Prostate gland (tissue), 2 donors: ENCODE data around the gene FGF7. TPM values are rescaled to one million over a fixed set of nuclear protein-coding genes. Genes with fewer than 3 reads are reported as not detected.
"Not testable (repeated sequence)": the region's sequence is repeated elsewhere in the genome, so short reads cannot be mapped to it uniquely, and the experiment has no call there.

Source experiments
- DNase-seq: peaks from one replicate; pipeline ENCODE4 v3.0.0-alpha.2; 2019; ENCODE audit warnings: low spot score
- H3K27ac ChIP-seq, 2 donors: fragments of 200-600 bp; sonication (generic); 2 replicates each; pipeline ENCODE4 v1.5.1; 2017 to 2019
- H3K27me3 ChIP-seq: fragments of 200-600 bp; sonication (generic); replicated peaks from 2 replicates; pipeline ENCODE4 v1.5.1; 2019; ENCODE audit not compliant: insufficient read depth
- H3K36me3 ChIP-seq, 2 donors: fragments of 200-600 bp; sonication (generic); 1 replicate in 1 of 2; 2 replicates in 1 of 2; pipeline versions ENCODE4 v1.5.1 to v1.8.1; 2017 to 2019
- H3K4me1 ChIP-seq: fragments of 200-600 bp; sonication (generic); replicated peaks from 2 replicates; pipeline ENCODE4 v1.5.1; 2019
- H3K4me3 ChIP-seq, 2 donors: fragments of 200-600 bp; sonication (generic); 2 replicates each; pipeline ENCODE4 v1.5.1; 2017 to 2019
- H3K9me3 ChIP-seq: fragments of 200-600 bp; sonication (generic); 2 replicates; pipeline ENCODE4 v1.5.1; 2017
- CTCF ChIP-seq, 4 experiments: fragments of 200-600 bp in 2 of 4; fragments of 450-650 bp in 2 of 4; sonication (generic) in 2 of 4; IDR thresholded peaks; 1 replicate in 3 of 4; 2 replicates in 1 of 4; pipeline ENCODE4 v1.5.1; 2016 to 2019; ENCODE audit warnings: antibody characterized with exemption in 4 of 4, mild to moderate bottlenecking in 2 of 4, moderate library complexity in 2 of 4
- POLR2A ChIP-seq: fragments of 450-650 bp; IDR thresholded peaks from one replicate; pipeline ENCODE4 v1.6.1; 2016; ENCODE audit warnings: antibody characterized with exemption, mild to moderate bottlenecking
- POLR2AphosphoS5 ChIP-seq: sonication (generic); formaldehyde crosslinking; IDR thresholded peaks from one replicate; pipeline ENCODE4 v1.6.1; 2017; ENCODE audit warnings: antibody characterized with exemption
- WGBS: methylation state at CpG from one replicate; pipeline ENCODE4 v1.1.5; 2018; 5-methylcytosine and 5-hydroxymethylcytosine counted together
- intact Hi-C: fragments of 100-400 bp; cut with DNase I; formaldehyde crosslinking; loops from one replicate; pipeline ENCODE4 v1.14.2; 2022
- total RNA-seq, 2 donors: library from RNA; depleted of rRNA; stranded (reverse); fragments of >200 nt; gene quantifications; one replicate each; pipeline ENCODE4 v1.1.0, GENCODE V29; 2016

The FGF7 gene
- total RNA-seq, 2 donors from 2014 or later, result 8.9 to 11.5 TPM

GRCh38 chr15:49472338-49472737, 49.3 kb downstream of the FGF7 start:
- Histone ChIP-seq H3K4me3 (no peak overlapping the region), H3K27ac (no peak overlapping the region), H3K4me1 (no peaks in the 10 kb centered on the region), H3K9me3 (no peaks in the 10 kb centered on the region), H3K36me3 (no peaks in the 10 kb centered on the region), H3K27me3 (no peaks in the 10 kb centered on the region)
- intact Hi-C loops, result loop anchor here (10.0 kb wide), 1 partner anchor 48 kb away; the partner anchor contains the start of gene FGF7
- TF ChIP-seq CTCF (IDR thresholded peaks at IDR 0.05) (no peak), POLR2A (no peak), POLR2AphosphoS5 (no peak)
- 89% methylated on average over 2 of the region's 2 CpGs for WGBS
- DNase-seq, result no peak

GRCh38 chr15:49473031-49473430, 50.0 kb downstream of the FGF7 start:
- H3K4me1 ChIP-seq, result no peaks in the 10 kb centered on the region
- no peaks in the 10 kb centered on the region for H3K27me3 ChIP-seq
- WGBS, result 68% methylated on average over 1 of the region's 1 CpG
- H3K36me3 ChIP-seq, result no peaks in the 10 kb centered on the region
- no peaks in the 10 kb centered on the region for H3K9me3 ChIP-seq
- DNase-seq, result no peak
- H3K4me3 ChIP-seq, result no peak overlapping the region
- intact Hi-C loops, result loop anchor here (10.0 kb wide), 1 partner anchor 48 kb away; the partner anchor contains the start of gene FGF7
- H3K27ac ChIP-seq, result no peak overlapping the region
- no peak for TF ChIP-seq POLR2A
- TF ChIP-seq POLR2AphosphoS5, result no peak
- no peak for TF ChIP-seq CTCF (IDR thresholded peaks at IDR 0.05)

- WGBS, result 86% methylated on average over 4 of the region's 4 CpGs
- H3K4me1 ChIP-seq, H3K36me3 ChIP-seq, DNase-seq, H3K4me3 ChIP-seq, H3K9me3 ChIP-seq, H3K27me3 ChIP-seq, H3K27ac ChIP-seq: not testable (repeated sequence)
- intact Hi-C loops, result loop anchor here (10.0 kb wide), 1 partner anchor 53 kb away; the partner anchor contains the start of gene FGF7
Observed at GRCh38 chr15:49478021-49478420, 55.0 kb downstream of the FGF7 start.

GRCh38 chr15:49478982-49479381, 55.9 kb downstream of the FGF7 start:
- DNase-seq, H3K4me3 ChIP-seq, H3K4me1 ChIP-seq, H3K27ac ChIP-seq, H3K27me3 ChIP-seq, H3K36me3 ChIP-seq, H3K9me3 ChIP-seq: not testable (repeated sequence)
- intact Hi-C loops, result loop anchor here (10.0 kb wide), 1 partner anchor 54 kb away; the partner anchor contains the start of gene FGF7

DNA sequence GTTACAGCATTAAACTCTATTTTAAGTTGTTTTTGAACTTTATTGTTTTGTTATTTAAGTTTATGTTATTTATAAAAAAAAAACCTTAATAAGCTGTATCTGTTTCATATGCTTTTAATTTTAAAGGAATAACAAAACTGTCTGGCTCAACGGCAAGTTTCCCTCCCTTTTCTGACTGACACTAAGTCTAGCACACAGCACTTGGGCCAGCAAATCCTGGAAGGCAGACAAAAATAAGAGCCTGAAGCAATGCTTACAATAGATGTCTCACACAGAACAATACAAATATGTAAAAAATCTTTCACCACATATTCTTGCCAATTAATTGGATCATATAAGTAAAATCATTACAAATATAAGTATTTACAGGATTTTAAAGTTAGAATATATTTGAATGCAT, 62.4 kb downstream of the FGF7 start:
- H3K9me3 ChIP-seq, H3K36me3 ChIP-seq, H3K27ac ChIP-seq, H3K4me3 ChIP-seq, DNase-seq, intact Hi-C loops, H3K27me3 ChIP-seq, H3K4me1 ChIP-seq: not testable (repeated sequence)
- WGBS, result 22% methylated on average over 1 of the region's 1 CpG

DNA sequence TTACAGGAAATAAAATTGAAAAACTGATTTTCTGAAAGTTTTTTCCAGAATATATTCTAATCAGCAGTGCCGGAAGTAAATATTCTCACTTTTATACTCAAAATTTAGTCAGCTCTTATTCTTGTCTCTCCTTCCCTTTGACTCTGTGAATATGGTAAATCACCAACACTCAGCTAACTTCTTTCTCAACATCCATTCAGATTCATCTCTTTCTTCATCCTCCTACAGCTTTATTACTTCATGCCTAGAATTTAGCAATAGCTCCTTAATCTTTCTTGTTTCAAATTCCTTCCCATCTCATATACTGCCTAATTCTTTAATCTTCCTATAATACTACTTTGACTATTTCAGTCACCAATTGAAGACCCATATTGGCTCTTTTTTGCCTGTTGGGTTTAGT, 67.9 kb downstream of the FGF7 start:
- no peaks in the 10 kb centered on the region for H3K4me1 ChIP-seq
- H3K4me3 ChIP-seq, result no peak overlapping the region
- no peaks in the 10 kb centered on the region for H3K9me3 ChIP-seq
- H3K36me3 ChIP-seq, result no peaks in the 10 kb centered on the region
- no peak overlapping the region for H3K27ac ChIP-seq
- intact Hi-C loops, result no loop called here
- DNase-seq, result no peak
- 94% methylated on average over 1 of the region's 1 CpG for WGBS
- no peaks in the 10 kb centered on the region for H3K27me3 ChIP-seq
- no peak for TF ChIP-seq CTCF (IDR thresholded peaks at IDR 0.05)
- no peak for TF ChIP-seq POLR2A
- TF ChIP-seq POLR2AphosphoS5, result no peak
